Measurements from ENCODE around the gene TNFRSF4. TPM values are rescaled to one million over a fixed set of nuclear protein-coding genes. Genes with fewer than 3 reads are reported as not detected.

The TNFRSF4 gene
- total and polyA plus RNA-seq, 2 of the 13 experiments (the other 11 are each of a cell fraction or from before 2014, with no cell fraction given) = not detected

DNA sequence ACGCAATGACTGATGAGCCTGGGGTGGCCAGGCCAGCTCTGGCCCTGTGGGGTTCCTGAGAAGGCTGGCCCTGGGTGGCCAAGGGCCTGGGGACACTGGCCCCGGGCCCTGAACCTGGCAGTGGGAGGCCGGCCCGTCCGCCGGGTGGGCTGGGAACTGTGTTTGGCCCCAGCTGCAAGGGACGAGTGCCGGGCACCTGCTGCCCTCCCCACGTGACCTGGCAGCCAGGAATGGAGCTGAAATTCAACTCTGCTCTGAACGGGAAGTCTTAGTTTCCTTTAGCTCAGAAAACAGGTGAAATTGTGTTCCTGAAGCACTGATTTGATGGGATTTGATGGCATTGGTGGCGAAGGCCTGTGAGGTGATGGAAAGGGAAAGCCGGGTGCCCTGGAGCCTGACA, 48.5 kb downstream of the TNFRSF4 start (continued):
- no peak for TF ChIP-seq ZNF605 (CRISPR knock-in tag; IDR thresholded peaks at IDR 0.05)
- no peak for TF ChIP-seq HNRNPUL1 (IDR thresholded peaks at IDR 0.05; ENCODE audit: low read depth, low read length)
- peak; percentile 11; the same call in 1 of the 2 replicates for TF ChIP-seq ZNF788 (CRISPR knock-in tag; IDR thresholded peaks at IDR 0.05; ENCODE audit: borderline replicate concordance)
- no peak for TF ChIP-seq KDM1A (CRISPR knock-in tag; IDR thresholded peaks at IDR 0.05)
- TF ChIP-seq, protein P1, sequence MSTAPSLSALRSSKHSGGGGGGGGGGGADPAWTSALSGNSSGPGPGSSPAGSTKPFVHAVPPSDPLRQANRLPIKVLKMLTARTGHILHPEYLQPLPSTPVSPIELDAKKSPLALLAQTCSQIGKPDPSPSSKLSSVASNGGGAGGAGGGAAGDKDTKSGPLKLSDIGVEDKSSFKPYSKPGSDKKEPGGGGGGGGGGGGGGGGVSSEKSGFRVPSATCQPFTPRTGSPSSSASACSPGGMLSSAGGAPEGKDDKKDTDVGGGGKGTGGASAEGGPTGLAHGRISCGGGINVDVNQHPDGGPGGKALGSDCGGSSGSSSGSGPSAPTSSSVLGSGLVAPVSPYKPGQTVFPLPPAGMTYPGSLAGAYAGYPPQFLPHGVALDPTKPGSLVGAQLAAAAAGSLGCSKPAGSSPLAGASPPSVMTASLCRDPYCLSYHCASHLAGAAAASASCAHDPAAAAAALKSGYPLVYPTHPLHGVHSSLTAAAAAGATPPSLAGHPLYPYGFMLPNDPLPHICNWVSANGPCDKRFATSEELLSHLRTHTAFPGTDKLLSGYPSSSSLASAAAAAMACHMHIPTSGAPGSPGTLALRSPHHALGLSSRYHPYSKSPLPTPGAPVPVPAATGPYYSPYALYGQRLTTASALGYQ (CRISPR knock-in tag; IDR thresholded peaks at IDR 0.05) = no peak
- 0 out of 2 replicates have a peak, but pooled peaks have one; percentile 59 for TF ChIP-seq ZNF230 (CRISPR knock-in tag; IDR thresholded peaks at IDR 0.05)
- 0 out of 2 replicates have a peak, but pooled peaks have one; percentile 2 for TF ChIP-seq SALL1 (CRISPR knock-in tag; IDR thresholded peaks at IDR 0.05)
- no peak for TF ChIP-seq SRF (IDR thresholded peaks at IDR 0.05; ENCODE audit: low read depth, low read length)
- no peak for TF ChIP-seq PHF8 (CRISPR knock-in tag; IDR thresholded peaks at IDR 0.05)
- peak; percentile 35 for TF ChIP-seq AGO2 (optimal IDR thresholded peaks at IDR 0.05; ENCODE audit: low read depth, low read length)
- no peak for TF ChIP-seq ZSCAN21 (CRISPR knock-in tag; IDR thresholded peaks at IDR 0.05; ENCODE audit: borderline replicate concordance)
- no peak for TF ChIP-seq PTBP1 (IDR thresholded peaks at IDR 0.05; ENCODE audit: low read depth, low read length, poor library complexity, severe bottlenecking)
- TF ChIP-seq MAZ (IDR thresholded peaks at IDR 0.05; ENCODE audit: borderline replicate concordance, low read depth, low read length) = no peak
- 0 out of 2 replicates have a peak, but pooled peaks have one; percentile 13 for TF ChIP-seq MAZ (CRISPR knock-in tag; IDR thresholded peaks at IDR 0.05; ENCODE audit: low read depth)
- no peak for TF ChIP-seq ZNF749 (CRISPR knock-in tag; IDR thresholded peaks at IDR 0.05; ENCODE audit: borderline replicate concordance)
- TF ChIP-seq, protein P2, sequence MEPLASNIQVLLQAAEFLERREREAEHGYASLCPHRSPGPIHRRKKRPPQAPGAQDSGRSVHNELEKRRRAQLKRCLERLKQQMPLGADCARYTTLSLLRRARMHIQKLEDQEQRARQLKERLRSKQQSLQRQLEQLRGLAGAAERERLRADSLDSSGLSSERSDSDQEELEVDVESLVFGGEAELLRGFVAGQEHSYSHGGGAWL (CRISPR knock-in tag; IDR thresholded peaks at IDR 0.05) = no peak
- 0 out of 2 replicates have a peak, but pooled peaks have one; percentile 14 for TF ChIP-seq NRL (CRISPR knock-in tag; IDR thresholded peaks at IDR 0.05; ENCODE audit: borderline replicate concordance)
- no peak for TF ChIP-seq MLLT10 (CRISPR knock-in tag; IDR thresholded peaks at IDR 0.05)
- no peak for TF ChIP-seq FOXO1 (CRISPR knock-in tag; IDR thresholded peaks at IDR 0.05)
- TF ChIP-seq CREB1 (IDR thresholded peaks at IDR 0.05) = no peak
- no peak for TF ChIP-seq CREB1 (CRISPR knock-in tag; IDR thresholded peaks at IDR 0.05)
- no peak for TF ChIP-seq NFE2 (CRISPR knock-in tag; IDR thresholded peaks at IDR 0.05)
- no peak for TF ChIP-seq SMARCC2 (IDR thresholded peaks at IDR 0.05)
- 0 out of 2 replicates have a peak, but pooled peaks have one; percentile 36 for TF ChIP-seq ZNF343 (CRISPR knock-in tag; IDR thresholded peaks at IDR 0.05)
- TF ChIP-seq, protein P3, sequence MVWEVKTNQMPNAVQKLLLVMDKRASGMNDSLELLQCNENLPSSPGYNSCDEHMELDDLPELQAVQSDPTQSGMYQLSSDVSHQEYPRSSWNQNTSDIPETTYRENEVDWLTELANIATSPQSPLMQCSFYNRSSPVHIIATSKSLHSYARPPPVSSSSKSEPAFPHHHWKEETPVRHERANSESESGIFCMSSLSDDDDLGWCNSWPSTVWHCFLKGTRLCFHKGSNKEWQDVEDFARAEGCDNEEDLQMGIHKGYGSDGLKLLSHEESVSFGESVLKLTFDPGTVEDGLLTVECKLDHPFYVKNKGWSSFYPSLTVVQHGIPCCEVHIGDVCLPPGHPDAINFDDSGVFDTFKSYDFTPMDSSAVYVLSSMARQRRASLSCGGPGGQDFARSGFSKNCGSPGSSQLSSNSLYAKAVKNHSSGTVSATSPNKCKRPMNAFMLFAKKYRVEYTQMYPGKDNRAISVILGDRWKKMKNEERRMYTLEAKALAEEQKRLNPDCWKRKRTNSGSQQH (CRISPR knock-in tag; IDR thresholded peaks at IDR 0.05; ENCODE audit: low read depth) = no peak
- no peak for TF ChIP-seq SOX5 (CRISPR knock-in tag; IDR thresholded peaks at IDR 0.05; ENCODE audit: borderline replicate concordance)
- no peak for TF ChIP-seq MXI1 (IDR thresholded peaks at IDR 0.05; ENCODE audit: borderline replicate concordance, low read depth, low read length)
- TF ChIP-seq PHF21A (CRISPR knock-in tag; IDR thresholded peaks at IDR 0.05) = no peak
- no peak; the same call in 1 of the 2 replicates for TF ChIP-seq ZNF572 (CRISPR knock-in tag; IDR thresholded peaks at IDR 0.05)
